ENCODE data around the gene URGCP.

DNA sequence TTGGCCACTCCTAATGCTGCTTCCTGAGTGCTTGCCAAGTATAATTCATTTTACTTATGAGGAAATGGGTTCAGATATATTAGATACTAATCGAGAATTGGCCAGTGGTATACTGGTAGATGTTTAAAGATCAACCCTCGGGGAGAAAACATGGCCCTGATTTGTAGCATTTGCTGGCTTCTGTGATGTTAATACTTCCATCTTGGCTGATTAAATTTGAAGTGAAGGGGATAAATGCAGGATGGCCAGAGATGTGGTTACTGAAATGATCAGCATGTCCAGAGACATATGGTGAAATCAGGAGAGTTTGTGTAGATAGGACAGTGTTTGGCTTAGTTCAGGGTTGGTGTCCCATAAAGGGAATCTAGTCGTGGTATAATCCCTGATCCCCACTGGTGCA lies 31.0 kb upstream of the URGCP start:
- TF ChIP-seq, protein P1, sequence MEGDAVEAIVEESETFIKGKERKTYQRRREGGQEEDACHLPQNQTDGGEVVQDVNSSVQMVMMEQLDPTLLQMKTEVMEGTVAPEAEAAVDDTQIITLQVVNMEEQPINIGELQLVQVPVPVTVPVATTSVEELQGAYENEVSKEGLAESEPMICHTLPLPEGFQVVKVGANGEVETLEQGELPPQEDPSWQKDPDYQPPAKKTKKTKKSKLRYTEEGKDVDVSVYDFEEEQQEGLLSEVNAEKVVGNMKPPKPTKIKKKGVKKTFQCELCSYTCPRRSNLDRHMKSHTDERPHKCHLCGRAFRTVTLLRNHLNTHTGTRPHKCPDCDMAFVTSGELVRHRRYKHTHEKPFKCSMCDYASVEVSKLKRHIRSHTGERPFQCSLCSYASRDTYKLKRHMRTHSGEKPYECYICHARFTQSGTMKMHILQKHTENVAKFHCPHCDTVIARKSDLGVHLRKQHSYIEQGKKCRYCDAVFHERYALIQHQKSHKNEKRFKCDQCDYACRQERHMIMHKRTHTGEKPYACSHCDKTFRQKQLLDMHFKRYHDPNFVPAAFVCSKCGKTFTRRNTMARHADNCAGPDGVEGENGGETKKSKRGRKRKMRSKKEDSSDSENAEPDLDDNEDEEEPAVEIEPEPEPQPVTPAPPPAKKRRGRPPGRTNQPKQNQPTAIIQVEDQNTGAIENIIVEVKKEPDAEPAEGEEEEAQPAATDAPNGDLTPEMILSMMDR (IDR thresholded peaks at IDR 0.05), result no peak
- no peak for TF ChIP-seq POLR2A (IDR thresholded peaks at IDR 0.05)
